NCI-H2171 (cell line): Measurements from ENCODE around the gene CPN2.

Source experiments
- DNase-seq: peaks from one replicate; lab custom pipeline; 2025; lab: John Stamatoyannopoulos, UW

CPN2 gene

GRCh38 chr3:194351080-194351672 lies at the start of gene CPN2:
Gene CPN2 (minus strand): TSS chr3:194351328. CDS start chr3:194342702, 8,626 bp downstream.
- DNase-seq: no peak

GRCh38 chr3:194399874-194400411 lies 48.8 kb upstream of the CPN2 start:
- no peak for DNase-seq

GRCh38 chr3:194399166-194399565 lies 48.0 kb upstream of the CPN2 start, which contains the start of gene GP5:
Gene GP5 (minus strand): TSS chr3:194399266. CDS start chr3:194398282, 984 bp downstream.
- no peak for DNase-seq

- DNase-seq: no peak
Measured at GRCh38 chr3:194397757-194398312, 46.7 kb upstream of the CPN2 start.

GRCh38 chr3:194396859-194397756 lies 46.0 kb upstream of the CPN2 start:
- no peak for DNase-seq

- DNase-seq: no peak
Measured at GRCh38 chr3:194396539-194396858, 45.4 kb upstream of the CPN2 start.

GRCh38 chr3:194395778-194396538 lies 44.8 kb upstream of the CPN2 start:
- no peak for DNase-seq

GRCh38 chr3:194395212-194395611 lies 44.1 kb upstream of the CPN2 start:
- no peak for DNase-seq

GRCh38 chr3:194392576-194392975 lies 41.4 kb upstream of the CPN2 start:
- DNase-seq: no peak

GRCh38 chr3:194390835-194391234 lies 39.7 kb upstream of the CPN2 start:
- DNase-seq: no peak

- no peak for DNase-seq
Measured at GRCh38 chr3:194389269-194389668, 38.1 kb upstream of the CPN2 start.

- no peak for DNase-seq
Measured at GRCh38 chr3:194387926-194388418, 36.8 kb upstream of the CPN2 start.

- no peak for DNase-seq
Measured at GRCh38 chr3:194387276-194387675, 36.1 kb upstream of the CPN2 start.

GRCh38 chr3:194386648-194387047 lies 35.5 kb upstream of the CPN2 start:
- no peak for DNase-seq

- no peak for DNase-seq
Measured at GRCh38 chr3:194386066-194386465, 34.9 kb upstream of the CPN2 start.

GRCh38 chr3:194384569-194385001 lies 33.5 kb upstream of the CPN2 start:
- DNase-seq: no peak

GRCh38 chr3:194384156-194384555 lies 33.0 kb upstream of the CPN2 start:
- no peak for DNase-seq

- DNase-seq: no peak
Measured at GRCh38 chr3:194383276-194383940, 32.3 kb upstream of the CPN2 start.

- DNase-seq: no peak
Measured at GRCh38 chr3:194382892-194383223, 31.7 kb upstream of the CPN2 start.

GRCh38 chr3:194382196-194382891 lies 31.2 kb upstream of the CPN2 start:
- DNase-seq: no peak

GRCh38 chr3:194381460-194381875 lies 30.3 kb upstream of the CPN2 start:
- DNase-seq: no peak
